DOHH2 (cell line): Measurements from ENCODE around the gene TMEM50B.

Experiments
- H3F3A ChIP-seq: fragments of 200-600 bp; sonication (generic), shearing (Covaris generic); 2 replicates; pipeline ENCODE4 v1.6.0; 2016; ENCODE audit warnings: antibody characterized with exemption, mild to moderate bottlenecking; ENCODE audit not compliant: control insufficient read depth, insufficient read depth
- H3K27ac ChIP-seq: fragments of 200-600 bp; sonication (generic); 2 replicates; pipeline ENCODE4 v1.5.1; 2014; ENCODE audit warnings: low read depth, mild to moderate bottlenecking, low read length, moderate library complexity
- H3K27me3 ChIP-seq: fragments of 200-600 bp; sonication (generic); 2 replicates; pipeline ENCODE4 v1.6.1; 2014; ENCODE audit warnings: mild to moderate bottlenecking, low read length, mixed read lengths; ENCODE audit not compliant: control insufficient read depth
- H3K36me3 ChIP-seq: fragments of 200-600 bp; sonication (generic); 2 replicates; pipeline ENCODE4 v1.6.1; 2014; ENCODE audit warnings: mild to moderate bottlenecking, low read length, moderate library complexity, mixed read lengths; ENCODE audit not compliant: control insufficient read depth
- H3K4me1 ChIP-seq: fragments of 200-600 bp; sonication (generic); 2 replicates; pipeline ENCODE4 v1.6.1; 2014; ENCODE audit warnings: mild to moderate bottlenecking, low read length, mixed read lengths; ENCODE audit not compliant: control insufficient read depth
- H3K4me2 ChIP-seq: fragments of 200-600 bp; sonication (generic); 2 replicates; pipeline ENCODE4 v1.6.0; 2014; ENCODE audit warnings: mild to moderate bottlenecking, low read length, moderate library complexity
- H3K4me3 ChIP-seq: fragments of 200-600 bp; sonication (generic); 2 replicates; pipeline ENCODE4 v1.5.1; 2014; ENCODE audit warnings: mild to moderate bottlenecking, low read length, mixed read lengths
- H3K79me2 ChIP-seq: fragments of 200-600 bp; sonication (generic); 2 replicates; pipeline ENCODE4 v1.6.1; 2014; ENCODE audit warnings: mild to moderate bottlenecking, low read length, mixed read lengths; ENCODE audit not compliant: control insufficient read depth
- H3K9me2 ChIP-seq: fragments of 200-600 bp; sonication (generic); replicated peaks from 2 replicates; pipeline ENCODE4 v1.6.1; 2014; ENCODE audit warnings: mild to moderate bottlenecking, low read length, mixed read lengths; ENCODE audit not compliant: control insufficient read depth
- H3K9me3 ChIP-seq: fragments of 200-600 bp; sonication (generic); 2 replicates; pipeline ENCODE4 v1.6.1; 2014; ENCODE audit warnings: antibody characterized with exemption, low read length, mixed read lengths; ENCODE audit not compliant: control insufficient read depth, insufficient read depth
- H4K20me1 ChIP-seq: fragments of 200-600 bp; sonication (generic); 2 replicates; pipeline ENCODE4 v1.6.0; 2014; ENCODE audit warnings: low read depth, mild to moderate bottlenecking, antibody characterized with exemption, low read length, moderate library complexity; ENCODE audit not compliant: control insufficient read depth, insufficient read depth
- CTCF ChIP-seq: fragments of 200-600 bp; sonication (generic); IDR thresholded peaks from one replicate; pipeline ENCODE4 v1.5.1; 2014; ENCODE audit warnings: antibody characterized with exemption, mild to moderate bottlenecking, low read depth, low read length; ENCODE audit not compliant: poor library complexity, severe bottlenecking
- EZH2phosphoT487 ChIP-seq: fragments of 200-600 bp; sonication (generic); IDR thresholded peaks from 2 replicates; pipeline ENCODE4 v1.6.1; 2017; ENCODE audit warnings: borderline replicate concordance, mild to moderate bottlenecking, antibody characterized with exemption, low read length, moderate library complexity, mixed read lengths

TMEM50B gene

GRCh38 chr21:33403786-33404585 lies 75.8 kb downstream of the TMEM50B start:
- Histone ChIP-seq H3K4me3 (peak overlapping the region; percentile 89), H3K27me3 (no peaks in the 10 kb centered on the region), H4K20me1 (peaks cover 9% of the 10 kb centered on the region; the same call in 1 of the 2 replicates), H3K9me2 (no peaks in the 10 kb centered on the region), H3K9me3 (no peaks in the 10 kb centered on the region), H3F3A (peaks cover 12% of the 10 kb centered on the region), H3K36me3 (peaks cover 47% of the 10 kb centered on the region), H3K4me2 (peak overlapping the region; percentile 73), H3K79me2 (peaks cover 61% of the 10 kb centered on the region), H3K4me1 (peaks cover 56% of the 10 kb centered on the region), H3K27ac (peak overlapping the region; percentile 86)
- TF ChIP-seq CTCF (no peak), EZH2phosphoT487 (no peak)

GRCh38 chr21:33403128-33403785 lies 76.5 kb downstream of the TMEM50B start, which contains the start of gene IFNGR2:
TSS of gene IFNGR2 (plus strand) at chr21:33403413. CDS start at chr21:33403544, 131 bp downstream.
- peaks cover 42% of the 10 kb centered on the region for H3K36me3 ChIP-seq
- no peaks in the 10 kb centered on the region for H3K9me2 ChIP-seq
- H3K4me2 ChIP-seq: peak within 1 kb of the TSS; percentile 83
- H3K27ac ChIP-seq: peak within 1 kb of the TSS; percentile 86
- TF ChIP-seq CTCF: no peak
- TF ChIP-seq EZH2phosphoT487: no peak
- H3K27me3 ChIP-seq: no peaks in the 10 kb centered on the region
- peaks cover 12% of the 10 kb centered on the region for H3F3A ChIP-seq
- peaks cover 6% of the 10 kb centered on the region; the same call in 1 of the 2 replicates for H4K20me1 ChIP-seq
- peak within 1 kb of the TSS; percentile 89 for H3K4me3 ChIP-seq
- H3K4me1 ChIP-seq: peaks cover 64% of the 10 kb centered on the region
- peaks cover 53% of the 10 kb centered on the region for H3K79me2 ChIP-seq
- H3K9me3 ChIP-seq: no peaks in the 10 kb centered on the region

GRCh38 chr21:33402001-33402979 lies 77.5 kb downstream of the TMEM50B start:
- Histone ChIP-seq H3K27me3 (no peaks in the 10 kb centered on the region), H3K36me3 (peaks cover 38% of the 10 kb centered on the region), H3F3A (peaks cover 12% of the 10 kb centered on the region), H3K27ac (peak overlapping the region; percentile 72), H3K4me2 (peak overlapping the region; percentile 83), H4K20me1 (0 out of 2 replicates have a peak, but pooled peaks cover 5% of the 10 kb centered on the region), H3K4me1 (peaks cover 67% of the 10 kb centered on the region), H3K4me3 (peak overlapping the region; percentile 89), H3K9me3 (no peaks in the 10 kb centered on the region), H3K79me2 (peaks cover 44% of the 10 kb centered on the region), H3K9me2 (no peaks in the 10 kb centered on the region)
- TF ChIP-seq CTCF: no peak
- no peak for TF ChIP-seq EZH2phosphoT487
